PC-9 (cell line): ENCODE results near the gene GATAD1. TPM values are rescaled to one million over a fixed set of nuclear protein-coding genes. Genes with fewer than 3 reads are reported as not detected.

Experiments used
- BruUV-seq: library from RNA; stranded (reverse); fragments of 400-500 nt; replicated peaks from 2 replicates; lab custom pipeline; 2021; lab: Mats Ljungman, UMichigan
- CTCF ChIA-PET: fragments of 300-600 bp; sonication (Branson Sonifier 250); formaldehyde crosslinking; loops from one replicate; lab custom pipeline; 2022; ENCODE audit warnings: antibody characterized with exemption; lab: Charles Lee
- POLR2A ChIA-PET: fragments of 300-600 bp; sonication (Branson Sonifier 250); formaldehyde crosslinking; loops from one replicate; lab custom pipeline; 2022; ENCODE audit warnings: antibody characterized with exemption; ENCODE audit not compliant: unreplicated experiment; lab: Charles Lee
- DNase-seq, 2 experiments: peaks; one replicate each; pipeline versions ENCODE4 v3.0.0 to v3.0.0-alpha.2; 2015 to 2022; ENCODE audit warnings: mixed read lengths in 1 of 2
- H2AFZ ChIP-seq: fragments of 200-600 bp; sonication (generic); 2 replicates; pipeline ENCODE4 v1.8.1; 2017; ENCODE audit warnings: antibody characterized with exemption
- H3F3A ChIP-seq: fragments of 200-600 bp; sonication (generic); 2 replicates; pipeline ENCODE4 v1.8.1; 2017; ENCODE audit warnings: antibody characterized with exemption, mild to moderate bottlenecking, low read depth; ENCODE audit not compliant: insufficient read depth
- H3K27ac ChIP-seq: fragments of 200-600 bp; sonication (generic); 2 replicates; pipeline ENCODE4 v1.6.1; 2016; ENCODE audit warnings: mixed run types
- H3K27me3 ChIP-seq: fragments of 200-600 bp; sonication (generic); 2 replicates; pipeline ENCODE4 v1.6.1; 2016; ENCODE audit warnings: low read depth, mixed run types; ENCODE audit not compliant: insufficient read depth
- H3K36me3 ChIP-seq: fragments of 200-600 bp; sonication (generic); 2 replicates; pipeline ENCODE4 v1.6.1; 2016; ENCODE audit warnings: low read depth, mixed run types
- H3K4me1 ChIP-seq: fragments of 200-600 bp; sonication (generic); replicated peaks from 2 replicates; pipeline ENCODE4 v1.6.1; 2016; ENCODE audit warnings: mixed run types; ENCODE audit not compliant: insufficient read depth
- H3K4me2 ChIP-seq: fragments of 200-600 bp; sonication (generic); 2 replicates; pipeline ENCODE4 v1.6.1; 2017; ENCODE audit warnings: mixed run types
- H3K4me3 ChIP-seq: fragments of 200-600 bp; sonication (generic); 2 replicates; pipeline ENCODE4 v1.6.1; 2016; ENCODE audit warnings: mixed run types
- H3K79me2 ChIP-seq: fragments of 200-600 bp; sonication (generic); 2 replicates; pipeline ENCODE4 v1.6.1; 2017; ENCODE audit warnings: low read depth, mixed run types
- H3K9me2 ChIP-seq: fragments of 200-600 bp; sonication (generic); 2 replicates; pipeline ENCODE4 v1.8.1; 2017; ENCODE audit warnings: mild to moderate bottlenecking; ENCODE audit not compliant: insufficient read depth
- H3K9me3 ChIP-seq: fragments of 200-600 bp; sonication (generic); 2 replicates; pipeline ENCODE4 v1.8.1; 2016; ENCODE audit warnings: low read depth; ENCODE audit not compliant: insufficient read depth
- H4K20me1 ChIP-seq: fragments of 200-600 bp; sonication (generic); 2 replicates; pipeline ENCODE4 v1.8.1; 2017; ENCODE audit not compliant: insufficient read depth
- CTCF ChIP-seq: fragments of 200-600 bp; sonication (generic); conservative IDR thresholded peaks from 2 replicates; pipeline ENCODE4 v1.6.1; 2017; ENCODE audit warnings: mixed run types, antibody characterized with exemption, mild to moderate bottlenecking, moderate library complexity
- EZH2 ChIP-seq: fragments of 200-600 bp; sonication (generic); IDR thresholded peaks from 2 replicates; pipeline ENCODE4 v1.8.0; 2017; ENCODE audit warnings: antibody characterized with exemption, low read depth
- intact Hi-C: fragments of 100-400 bp; cut with micrococcal nuclease; formaldehyde crosslinking; loops from one replicate; pipeline ENCODE4 v1.10.0; 2022; ENCODE audit not compliant: unreplicated experiment
- total RNA-seq: library from RNA; stranded (reverse); gene quantifications from 2 replicates; pipeline ENCODE4 v1.2.3, GENCODE V29; 2021

The GATAD1 gene
- total RNA-seq, 1 experiment from 2014 or later: 39.4 TPM

GRCh38 chr7:92503767-92504166 lies 56.5 kb downstream of the GATAD1 start:
- no peak for TF ChIP-seq EZH2
- no peak for TF ChIP-seq CTCF

GRCh38 chr7:92504563-92504962 lies 57.3 kb downstream of the GATAD1 start:
- POLR2A ChIA-PET: no interaction called here
- CTCF ChIA-PET: no interaction called here
- Histone ChIP-seq H3K36me3 (no peaks in the 10 kb centered on the region), H3K79me2 (no peaks in the 10 kb centered on the region), H3F3A (no peaks in the 10 kb centered on the region), H3K4me1 (no peaks in the 10 kb centered on the region), H3K9me2 (no peaks in the 10 kb centered on the region), H3K27ac (no peak overlapping the region), H3K27me3 (no peaks in the 10 kb centered on the region), H3K4me3 (no peak overlapping the region), H2AFZ (no peak overlapping the region), H4K20me1 (no peaks in the 10 kb centered on the region), H3K4me2 (no peak overlapping the region), H3K9me3 (no peaks in the 10 kb centered on the region)
- BruUV-seq: no TSS peak
- TF ChIP-seq EZH2 (no peak), CTCF (no peak)
- intact Hi-C loops: no loop called here
- no peak for DNase-seq

More at GRCh38 chr7:92503767-92504166, 56.5 kb downstream of the GATAD1 start:
- no peak overlapping the region for H2AFZ ChIP-seq
- H3K4me2 ChIP-seq: no peak overlapping the region
- no TSS peak for BruUV-seq
- no peaks in the 10 kb centered on the region for H3K4me1 ChIP-seq
- H3K79me2 ChIP-seq: no peaks in the 10 kb centered on the region
- H4K20me1 ChIP-seq: no peaks in the 10 kb centered on the region
- no peak overlapping the region for H3K27ac ChIP-seq
- CTCF ChIA-PET: no interaction called here
- no peaks in the 10 kb centered on the region for H3K9me3 ChIP-seq
- H3F3A ChIP-seq: no peaks in the 10 kb centered on the region
- no peaks in the 10 kb centered on the region for H3K27me3 ChIP-seq
- H3K4me3 ChIP-seq: no peak overlapping the region
- POLR2A ChIA-PET: no interaction called here
- H3K9me2 ChIP-seq: no peaks in the 10 kb centered on the region
- H3K36me3 ChIP-seq: no peaks in the 10 kb centered on the region
- DNase-seq: no peak
- intact Hi-C loops: no loop called here

GRCh38 chr7:92506363-92506762 lies 59.1 kb downstream of the GATAD1 start:
- intact Hi-C loops: no loop called here
- Histone ChIP-seq H3K9me2 (no peaks in the 10 kb centered on the region), H3F3A (no peaks in the 10 kb centered on the region), H3K4me3 (no peak overlapping the region), H3K9me3 (no peaks in the 10 kb centered on the region), H3K27ac (no peak overlapping the region), H3K27me3 (no peaks in the 10 kb centered on the region), H3K4me2 (no peak overlapping the region), H2AFZ (no peak overlapping the region), H4K20me1 (no peaks in the 10 kb centered on the region), H3K36me3 (no peaks in the 10 kb centered on the region; the same call in 1 of the 2 replicates), H3K4me1 (no peaks in the 10 kb centered on the region), H3K79me2 (no peaks in the 10 kb centered on the region)
- TF ChIP-seq EZH2: no peak
- TF ChIP-seq CTCF: no peak
- ChIA-PET POLR2A (interaction anchor here (0.7 kb wide), 1 partner anchor 266 kb away, joined by 3 read pairs; no protein-coding TSS in a partner anchor), CTCF (no interaction called here)
- DNase-seq: no peak
- no TSS peak for BruUV-seq
